NCI-H1417 treated with DMSO at 0.1 percent for 48 hours (cell line): Measurements from ENCODE around the gene FRS2.
"Not testable (repeated sequence)": the region's sequence is repeated elsewhere in the genome, so short reads cannot be mapped to it uniquely, and the experiment has no call there.

Source experiments
- DNase-seq: peaks from one replicate; lab custom pipeline; 2025; lab: John Stamatoyannopoulos, UW

Gene FRS2

DNA sequence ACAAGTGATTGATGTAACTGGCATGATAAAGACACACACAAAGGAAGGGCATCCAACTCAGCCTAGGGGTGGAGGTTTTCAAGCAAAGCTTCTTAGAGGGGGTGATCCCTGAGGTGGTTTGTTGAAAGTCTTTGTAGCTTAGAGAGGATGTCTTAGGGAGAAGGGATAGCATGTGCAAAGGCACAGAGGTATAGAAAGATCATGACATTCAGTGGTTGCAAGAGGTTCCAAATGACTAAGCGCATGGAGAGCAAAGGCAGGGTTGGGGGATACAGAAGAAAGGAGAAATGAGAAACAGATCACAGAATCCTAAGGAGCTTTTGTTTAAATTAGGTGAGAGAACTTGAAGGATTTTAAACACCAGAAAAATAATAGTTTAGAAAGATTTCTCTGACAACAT lies 109.9 kb downstream of the FRS2 start:
- no peak for DNase-seq

DNA sequence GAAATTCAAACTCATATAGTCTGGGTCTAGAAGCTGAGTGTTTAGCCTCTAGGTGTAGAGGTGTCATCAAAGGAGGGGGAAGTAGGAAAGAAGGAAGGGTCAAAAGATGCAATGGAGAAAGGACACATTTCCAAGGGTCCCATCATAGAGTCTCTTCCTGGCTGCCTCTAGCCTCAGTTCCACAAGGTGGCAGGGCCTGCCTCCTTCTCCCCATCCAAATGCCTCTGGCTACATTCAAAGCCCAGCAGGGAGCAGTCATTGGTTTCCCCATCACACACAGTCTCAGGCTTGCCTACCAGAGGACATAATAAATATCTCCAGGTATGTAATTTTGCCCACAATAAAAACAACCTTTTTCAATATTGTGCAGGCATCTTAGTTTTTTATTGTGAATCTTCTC lies 113.0 kb downstream of the FRS2 start:
- no peak for DNase-seq

DNA sequence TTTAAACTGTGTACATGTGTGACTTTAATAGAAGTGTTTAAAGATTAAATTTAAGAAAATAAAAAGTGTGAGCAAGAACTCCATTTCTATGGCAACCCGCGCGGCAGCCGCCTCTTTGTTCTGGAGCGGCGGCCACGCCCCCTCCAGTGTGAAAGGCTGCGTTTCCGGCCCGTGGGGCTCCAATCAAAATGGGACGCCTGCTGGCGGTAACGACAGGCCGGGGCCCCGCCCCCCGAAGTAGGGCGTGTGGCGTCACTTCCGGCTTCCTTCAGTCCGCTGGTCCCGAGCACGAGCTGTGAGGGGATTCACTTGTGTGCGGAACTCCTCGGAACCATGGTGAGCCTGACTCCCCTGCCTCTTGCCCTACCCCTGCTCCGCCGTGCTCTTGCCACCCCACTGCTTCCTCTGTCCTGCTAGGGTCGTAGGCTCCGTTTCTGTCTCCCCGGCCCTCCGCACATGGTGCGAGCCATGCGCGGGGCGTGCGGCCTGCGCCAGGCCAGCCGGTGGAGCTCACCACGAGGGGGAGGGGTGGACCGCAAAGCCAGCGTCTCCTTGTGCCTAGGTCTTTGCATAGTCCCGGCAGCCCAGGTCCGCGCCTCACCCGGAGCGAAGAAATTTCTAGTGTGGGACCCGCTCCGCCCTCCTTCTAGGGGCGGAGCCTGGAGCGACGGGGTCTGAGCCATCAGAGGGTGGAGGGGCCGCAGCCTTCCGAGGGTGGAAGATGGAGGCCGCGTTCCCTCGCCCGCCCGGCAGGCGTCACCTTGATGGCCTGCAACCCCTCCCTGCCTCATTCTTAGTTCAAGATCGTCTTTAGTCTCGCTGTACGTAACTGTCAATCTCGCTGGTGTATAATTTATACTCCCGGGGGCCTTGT lies 115.2 kb downstream of the FRS2 start, which contains the start of gene CCT2:
CCT2 (plus strand) TSS at position 271 of the 874 bp plus-strand sequence; CDS start at position 334, 63 bp downstream.
- peak; percentile 82 for DNase-seq

DNA sequence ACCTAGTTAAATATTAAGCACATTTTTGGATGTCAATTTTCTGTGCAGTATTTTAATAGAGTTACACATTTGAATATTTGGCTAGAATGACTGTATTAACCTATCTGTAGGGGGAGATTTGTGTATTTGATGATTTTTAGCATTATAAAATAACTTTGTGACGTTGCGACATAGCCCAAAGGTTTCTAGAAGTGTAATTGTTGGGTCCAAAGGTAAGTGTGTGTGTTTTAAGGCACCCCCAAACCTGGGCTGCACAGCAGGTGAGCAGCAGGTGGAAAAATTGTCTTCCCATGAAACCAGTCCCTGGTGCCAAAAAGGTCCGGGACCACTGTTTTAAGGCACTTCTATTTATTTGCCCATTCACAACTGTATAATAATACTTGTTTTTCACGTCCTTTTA lies 118.3 kb downstream of the FRS2 start:
- no peak for DNase-seq

DNA sequence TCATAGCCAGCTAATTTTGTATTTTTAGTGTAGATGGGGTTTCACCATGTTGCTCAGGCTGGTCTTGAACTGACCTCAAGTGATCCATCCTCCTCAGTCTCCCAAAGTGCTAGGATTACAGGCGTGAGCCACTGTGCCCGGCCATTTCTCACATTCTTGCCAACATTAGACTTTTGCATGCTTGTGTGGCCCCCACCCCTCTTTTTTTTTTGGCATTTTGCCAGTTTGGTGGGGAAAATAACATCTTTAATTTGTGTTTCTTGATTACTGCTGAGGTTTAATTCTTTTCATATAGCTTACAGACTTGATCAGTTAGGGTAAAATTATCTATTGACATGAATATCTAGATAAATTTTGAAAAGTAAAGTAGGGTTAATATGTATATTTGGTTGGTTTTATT lies 118.9 kb downstream of the FRS2 start:
- no peak for DNase-seq

DNA sequence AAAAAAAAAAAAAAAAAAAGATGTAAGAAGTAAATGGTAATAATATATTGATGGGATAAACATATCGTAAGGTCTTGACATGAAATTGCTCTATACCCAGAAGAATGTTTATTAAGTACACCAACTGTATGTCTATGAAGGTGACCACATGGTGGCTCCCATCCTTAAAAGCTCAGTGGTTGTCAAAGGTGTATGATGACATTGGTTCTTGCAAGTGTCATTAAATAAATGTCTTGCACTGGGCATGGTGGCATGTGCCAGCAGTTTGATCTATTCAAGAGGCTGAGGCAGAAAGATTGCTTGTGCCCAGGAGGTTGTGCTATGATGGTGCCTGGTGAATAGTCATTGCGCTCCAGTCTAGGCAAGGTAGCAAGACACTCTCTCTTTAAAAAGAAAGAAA lies 125.5 kb downstream of the FRS2 start:
- no peak for DNase-seq

DNA sequence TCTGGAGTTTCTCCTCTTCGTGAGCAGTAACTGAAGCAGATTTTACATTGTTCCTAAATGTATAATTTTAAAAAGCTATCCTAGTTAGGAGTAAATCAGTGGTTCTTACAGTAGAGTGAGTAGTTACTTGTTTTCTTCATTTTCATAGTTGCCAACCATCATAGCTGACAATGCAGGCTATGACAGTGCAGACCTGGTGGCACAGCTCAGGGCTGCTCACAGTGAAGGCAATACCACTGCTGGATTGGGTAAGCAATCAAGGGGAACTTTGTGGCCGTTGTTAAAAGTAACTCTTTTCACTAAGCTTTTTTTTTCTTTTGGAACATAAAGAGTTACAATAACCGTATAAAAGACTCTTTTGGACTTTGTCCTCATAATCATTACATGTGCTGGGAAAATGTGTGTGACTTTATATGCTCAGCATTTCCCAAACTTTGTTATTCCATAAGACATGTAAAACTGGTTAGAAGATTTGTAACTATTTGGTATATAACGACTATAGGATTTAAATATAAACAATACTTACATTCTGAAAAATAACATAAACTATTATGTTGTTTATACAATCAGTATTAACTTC lies 128.1 kb downstream of the FRS2 start:
- DNase-seq: no peak

DNA sequence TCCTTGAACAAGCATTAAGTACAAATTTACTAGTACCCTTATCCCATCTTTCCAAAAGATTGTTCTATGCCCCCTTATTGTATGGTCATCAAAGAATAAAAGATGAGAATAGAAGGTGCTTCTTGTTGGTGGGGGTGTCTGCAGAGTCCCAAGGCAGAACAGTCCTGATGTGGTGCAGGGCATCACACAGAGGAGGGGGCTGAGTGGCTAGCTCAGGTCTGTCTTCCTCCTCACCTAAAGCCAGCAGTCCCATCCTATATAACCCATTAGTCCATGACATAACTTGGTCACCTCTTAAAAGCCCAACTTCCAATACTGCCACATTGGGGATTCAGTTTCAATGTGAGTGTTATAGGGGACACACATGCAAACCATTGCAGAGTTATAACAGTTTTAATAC lies 130.6 kb downstream of the FRS2 start:
- DNase-seq: no peak

DNA sequence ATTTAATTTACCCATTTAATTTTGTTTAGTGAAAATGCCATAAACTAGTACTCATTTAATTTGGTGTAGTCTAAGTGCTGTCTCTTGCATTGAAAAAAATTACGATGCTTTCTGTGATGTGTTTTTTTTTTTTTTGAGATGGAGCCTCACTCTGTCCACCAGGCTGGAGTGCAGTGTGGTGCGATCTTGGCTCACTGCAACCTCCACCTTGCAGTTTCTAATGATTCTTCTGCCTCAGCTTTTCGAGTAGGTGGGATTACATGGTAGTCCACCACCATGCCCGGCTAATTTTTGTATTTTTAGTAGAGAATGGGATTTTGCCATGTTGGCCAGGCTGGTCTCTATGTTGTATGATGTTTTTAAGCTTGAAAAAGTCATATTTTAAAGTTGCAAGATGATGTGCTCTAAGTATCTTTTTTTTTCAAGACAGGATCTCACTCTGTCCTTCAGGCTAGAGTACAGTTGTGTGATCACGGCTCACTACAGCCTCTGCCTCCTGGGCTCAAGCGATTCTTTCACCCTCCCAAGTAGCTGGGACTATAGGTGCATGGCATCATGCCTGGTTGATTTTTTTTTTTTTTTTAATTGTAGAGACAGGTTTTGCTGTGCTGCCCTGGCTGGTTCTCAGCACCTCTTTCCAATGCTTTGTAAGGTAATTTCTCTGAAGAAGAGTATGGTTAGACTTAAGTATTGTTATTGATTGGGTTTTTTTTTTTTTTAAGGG lies 131.9 kb downstream of the FRS2 start:
- no peak for DNase-seq

DNA sequence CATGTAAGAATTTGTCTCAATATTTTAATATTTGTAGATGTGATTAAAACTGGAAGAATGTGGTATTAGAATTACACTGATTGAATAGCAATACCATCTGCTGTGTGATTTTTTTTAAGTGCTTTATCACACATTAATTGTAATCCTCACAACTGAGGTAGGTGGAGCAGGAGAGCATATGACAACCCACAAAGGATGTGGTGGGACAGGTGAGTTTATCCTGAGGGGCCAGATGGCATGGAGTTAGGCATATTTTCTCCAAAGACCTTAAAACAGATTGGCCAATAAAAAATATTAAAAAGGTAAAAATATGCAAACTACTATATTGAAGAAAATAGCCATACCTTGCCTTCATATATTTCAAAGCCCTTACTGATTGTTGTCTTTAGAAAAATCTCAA lies 132.8 kb downstream of the FRS2 start:
- no peak for DNase-seq

DNA sequence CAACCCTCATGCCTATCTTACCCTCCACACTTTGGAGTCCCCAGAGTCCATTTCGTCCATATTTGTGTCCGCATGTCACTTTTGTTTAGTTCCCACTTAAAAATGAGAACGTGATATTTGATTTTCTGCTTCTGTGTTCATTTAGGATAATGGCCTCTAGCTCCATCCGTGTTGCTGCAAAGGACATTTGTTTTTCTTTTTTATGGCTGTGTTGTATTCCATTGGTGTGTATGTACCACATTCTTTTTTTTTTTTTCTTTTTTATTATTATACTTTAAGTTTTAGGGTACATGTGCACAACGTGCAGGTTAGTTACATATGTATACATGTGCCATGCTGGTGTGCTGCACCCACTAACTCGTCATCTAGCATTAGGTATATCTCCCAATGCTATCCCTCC lies 133.4 kb downstream of the FRS2 start:
- DNase-seq: not testable (repeated sequence)

DNA sequence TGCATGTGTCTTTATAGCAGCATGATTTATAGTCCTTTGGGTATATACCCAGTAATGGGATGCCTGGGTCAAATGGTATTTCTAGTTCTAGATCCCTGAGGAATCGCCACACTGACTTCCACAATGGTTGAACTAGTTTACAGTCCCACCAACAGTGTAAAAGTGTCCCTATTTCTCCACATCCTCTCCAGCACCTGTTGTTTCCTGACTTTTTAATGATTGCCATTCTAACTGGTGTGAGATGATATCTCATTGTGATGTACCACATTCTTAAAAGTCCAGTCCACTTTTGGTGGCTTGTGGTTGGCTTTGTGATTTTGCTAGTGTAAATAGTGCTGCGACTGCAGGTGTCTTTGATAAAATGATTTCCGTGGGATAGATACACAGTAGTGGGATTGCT lies 134.1 kb downstream of the FRS2 start:
- DNase-seq: not testable (repeated sequence)

DNA sequence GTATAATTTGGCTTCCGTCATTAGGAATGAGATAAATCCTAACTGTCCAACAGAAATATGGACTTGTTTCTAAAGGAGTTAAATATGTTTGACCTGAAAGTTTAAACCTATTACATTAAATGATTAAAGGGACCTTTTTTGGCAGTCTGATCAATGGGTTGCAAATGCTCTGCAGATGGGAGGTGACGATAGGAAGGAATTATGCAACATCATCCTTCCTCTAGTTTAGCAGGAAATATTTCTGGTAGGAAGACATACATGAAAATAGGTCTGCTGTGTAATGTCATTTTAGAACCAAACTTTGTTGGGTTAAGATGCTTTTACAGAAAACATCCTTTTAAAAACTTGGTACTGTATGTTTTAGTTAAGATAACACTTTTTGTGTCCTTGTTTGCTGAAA lies 137.9 kb downstream of the FRS2 start:
- no peak for DNase-seq

DNA sequence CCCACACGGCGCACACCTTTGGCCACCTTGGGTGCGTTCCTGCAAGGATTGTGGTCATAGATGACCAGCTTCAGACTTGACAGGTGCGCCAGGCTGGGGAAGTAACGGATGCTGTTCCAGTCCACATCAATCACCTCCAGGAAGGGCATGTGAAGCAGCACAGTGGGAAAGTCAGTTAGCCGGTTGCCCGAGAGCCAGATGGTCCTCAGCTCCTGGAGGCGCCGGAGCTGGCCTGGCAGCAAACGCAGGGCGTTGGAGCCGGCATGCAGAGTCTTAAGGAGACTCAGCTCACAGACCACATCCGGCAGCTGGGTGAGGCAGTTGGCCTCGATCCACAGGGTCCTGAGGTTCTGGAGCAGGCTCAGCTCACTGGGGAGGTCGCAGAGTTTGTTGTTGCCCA lies 139.9 kb downstream of the FRS2 start:
- no peak for DNase-seq

DNA sequence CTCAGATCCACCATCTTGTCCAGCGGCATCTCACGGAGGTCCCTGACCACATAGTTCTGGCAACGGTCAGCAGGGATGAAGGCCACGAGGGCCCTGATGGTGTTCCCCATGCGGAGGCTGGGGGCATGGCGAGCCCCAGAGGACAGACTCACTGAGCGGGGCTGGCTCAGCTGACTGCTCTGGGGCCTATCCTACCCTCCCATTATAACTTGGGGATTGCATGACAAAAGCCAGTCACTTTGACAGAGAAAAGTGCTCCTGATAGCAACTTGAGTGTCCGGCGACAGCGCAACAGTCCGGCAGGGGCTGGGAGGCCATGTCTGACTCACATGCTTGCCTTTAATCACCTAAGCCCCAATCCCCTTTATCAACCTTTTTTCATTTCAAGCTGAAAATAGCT lies 140.5 kb downstream of the FRS2 start, which contains the start of gene LRRC10:
LRRC10 (minus strand) TSS at position 179 of the 400 bp plus-strand sequence; CDS start at position 110, 69 bp downstream.
- DNase-seq: no peak

DNA sequence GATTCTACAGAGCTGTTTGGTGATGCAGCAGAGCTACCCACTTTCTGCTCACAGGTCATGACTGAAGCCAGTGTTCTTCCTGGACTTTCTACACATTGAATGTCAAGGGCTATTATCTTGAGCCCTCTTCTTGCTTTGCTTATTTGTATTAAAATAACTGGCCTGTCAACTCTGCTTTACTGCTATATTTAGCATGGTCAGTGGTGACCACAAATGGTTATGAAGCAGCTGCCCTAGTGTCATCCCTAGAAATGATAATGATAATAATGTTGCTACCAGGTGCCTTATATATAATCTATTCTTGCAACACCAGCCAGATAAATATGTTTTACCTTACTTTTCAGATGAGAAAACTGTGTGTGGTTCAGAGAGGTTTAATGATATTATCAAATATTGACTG lies 143.2 kb downstream of the FRS2 start:
- no peak for DNase-seq

DNA sequence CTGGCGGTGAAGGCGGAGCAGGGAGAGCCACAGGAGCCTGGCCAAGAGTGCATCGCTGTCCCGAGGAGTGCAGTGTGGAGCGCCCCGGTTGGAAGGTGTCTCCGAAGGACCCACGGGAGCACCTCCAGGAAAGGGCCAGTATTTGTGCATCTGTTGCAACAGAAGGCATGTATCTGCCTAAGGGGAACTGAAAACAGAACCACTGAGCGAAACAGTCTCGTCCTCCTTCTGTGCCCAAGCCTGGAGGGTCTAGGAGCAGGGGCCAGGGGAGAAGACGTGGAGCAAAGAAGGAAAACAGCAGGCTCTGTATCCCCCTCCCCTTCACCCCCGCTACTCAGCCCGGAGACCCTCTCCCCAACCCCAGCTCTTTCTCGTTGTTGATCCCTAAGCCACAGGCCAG lies 145.8 kb downstream of the FRS2 start:
- no peak for DNase-seq

DNA sequence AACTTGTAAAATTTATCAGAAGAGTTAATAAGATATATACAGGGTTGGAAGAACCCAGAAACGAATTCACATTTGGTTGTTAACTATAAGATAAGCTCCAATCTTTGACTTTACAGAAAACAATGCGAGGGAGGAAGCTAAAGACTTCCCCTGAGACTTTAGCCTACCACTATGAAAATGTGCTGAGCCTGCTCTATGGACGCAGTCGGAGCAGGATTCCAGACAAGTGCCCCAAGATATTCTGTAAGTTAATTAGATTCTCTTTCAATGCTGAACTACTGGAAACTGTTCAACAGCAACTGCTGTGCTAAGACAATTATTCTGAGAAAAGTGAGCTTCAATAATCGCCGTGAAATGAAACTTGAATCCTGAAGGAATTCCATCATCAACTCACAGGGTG lies 148.9 kb downstream of the FRS2 start:
- no peak for DNase-seq

DNA sequence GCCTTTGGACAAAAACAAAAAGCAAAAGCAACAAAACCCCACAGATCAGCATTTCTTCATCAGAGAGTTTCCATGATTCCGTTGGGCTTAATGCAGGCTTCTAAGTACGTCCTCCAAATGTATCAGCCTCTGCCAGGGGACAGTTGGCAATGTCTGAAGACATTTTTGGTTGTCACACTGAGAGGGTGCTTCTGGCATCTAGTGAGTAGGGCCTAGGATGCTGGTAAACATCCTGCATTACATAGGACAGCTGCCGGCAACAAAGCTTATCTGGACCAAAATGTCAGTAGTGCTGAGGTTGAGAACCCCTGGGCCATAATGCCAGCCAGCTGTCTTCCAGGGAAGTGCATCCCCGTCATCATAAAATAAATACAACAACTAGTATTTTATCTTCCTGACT lies 149.9 kb downstream of the FRS2 start:
- no peak for DNase-seq

DNA sequence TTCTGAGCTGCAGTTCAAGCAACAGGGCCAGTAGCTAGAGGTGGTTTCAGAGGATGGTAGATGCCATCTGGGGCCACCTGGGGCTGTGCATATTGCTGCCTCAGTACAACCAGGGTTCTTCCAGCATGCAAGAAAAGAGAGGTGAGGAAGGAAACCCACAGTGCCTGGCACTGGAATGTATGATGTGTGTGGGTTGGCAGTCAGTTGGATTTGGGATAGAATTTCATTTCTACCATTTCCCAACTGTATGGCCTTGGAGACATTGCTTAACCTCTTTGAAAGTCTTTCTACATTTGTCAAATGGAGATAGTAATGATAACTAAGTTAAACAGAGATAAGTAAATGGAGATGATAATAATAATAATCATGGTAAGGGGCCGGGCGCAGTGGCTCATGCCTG lies 150.7 kb downstream of the FRS2 start:
- DNase-seq: no peak

DNA sequence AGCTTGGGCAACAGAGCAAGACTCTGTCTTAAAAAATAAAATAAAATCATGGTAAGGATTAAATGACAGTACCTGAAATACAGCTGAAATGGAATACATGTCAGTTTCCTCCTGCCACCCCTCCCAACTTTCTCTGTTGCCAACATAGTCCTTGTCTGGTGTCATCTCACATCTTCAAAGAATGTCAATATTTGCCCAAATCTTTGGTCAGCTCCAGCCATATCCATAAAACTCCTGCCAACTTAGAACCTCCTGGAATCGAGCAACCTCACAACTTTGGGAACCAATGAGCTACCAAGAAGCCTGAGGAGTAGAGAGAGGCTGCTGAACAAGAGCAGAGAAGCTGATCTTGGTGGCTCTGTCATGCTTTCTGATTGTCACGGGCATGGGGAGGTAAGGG lies 151.4 kb downstream of the FRS2 start:
- no peak for DNase-seq

DNA sequence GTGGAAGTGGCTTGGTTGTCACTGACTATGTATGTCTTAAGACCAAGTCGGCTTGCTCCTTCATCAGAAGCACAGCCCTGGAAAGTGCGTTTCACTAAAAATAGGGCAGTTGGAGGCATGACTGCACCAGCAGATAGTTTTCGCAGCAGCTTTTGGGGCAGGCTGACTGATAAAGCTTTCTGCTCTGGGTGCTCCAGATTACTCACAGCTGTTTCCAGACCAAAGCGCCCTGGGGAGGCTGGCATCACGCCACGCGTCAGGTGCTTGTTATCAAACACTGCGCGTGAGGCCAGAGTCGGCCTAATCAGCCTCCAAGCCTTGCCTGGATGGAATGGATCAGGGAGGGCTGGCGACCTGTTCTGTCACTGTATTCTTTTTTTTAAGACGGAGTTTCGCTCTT lies 153.8 kb downstream of the FRS2 start:
- DNase-seq: no peak

DNA sequence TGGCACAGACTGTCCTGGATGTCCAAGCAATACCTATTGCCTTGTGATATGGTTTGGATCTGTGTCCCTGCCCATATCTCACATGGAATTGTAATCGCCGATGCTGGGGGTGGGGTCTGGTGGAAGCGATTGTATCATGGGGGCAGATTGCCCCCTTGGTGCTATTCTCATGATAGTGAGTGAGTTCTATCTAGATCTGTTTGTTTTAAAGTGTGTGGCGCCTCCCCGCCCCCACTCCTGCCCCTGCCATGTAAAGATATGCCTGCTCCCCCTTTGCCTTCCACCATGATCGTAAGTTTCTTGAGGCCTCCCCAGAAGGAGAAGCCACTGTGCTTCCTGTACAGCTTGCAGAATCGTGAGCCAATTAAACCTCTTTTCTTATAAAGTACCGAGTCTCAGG lies 157.3 kb downstream of the FRS2 start:
- no peak for DNase-seq
